Hepatocyte (in vitro differentiated cells): ENCODE measurements around the gene RASAL2. TPM values are rescaled to one million over a fixed set of nuclear protein-coding genes. Genes with fewer than 3 reads are reported as not detected.

ENCODE experiments used
- DNase-seq: peaks from one replicate; pipeline ENCODE4 v3.0.0-alpha.2; 2016; ENCODE audit warnings: low spot score
- H2AFZ ChIP-seq: fragments of 200-600 bp; sonication (generic); 2 replicates; pipeline ENCODE4 v1.6.0; 2016; ENCODE audit warnings: antibody characterized with exemption, mild to moderate bottlenecking
- H3K27ac ChIP-seq: fragments of 200-600 bp; sonication (generic); 2 replicates; pipeline ENCODE4 v1.5.1; 2016; ENCODE audit warnings: mild to moderate bottlenecking
- H3K27me3 ChIP-seq: fragments of 200-600 bp; sonication (generic); 2 replicates; pipeline ENCODE4 v1.6.1; 2016
- H3K36me3 ChIP-seq: fragments of 200-600 bp; sonication (generic); replicated peaks from 2 replicates; pipeline ENCODE4 v1.5.1; 2016; ENCODE audit warnings: low read depth; ENCODE audit not compliant: insufficient read depth
- H3K4me1 ChIP-seq: fragments of 200-600 bp; sonication (generic); 2 replicates; pipeline ENCODE4 v1.5.1; 2016; ENCODE audit warnings: mild to moderate bottlenecking, moderate library complexity; ENCODE audit not compliant: insufficient read depth
- H3K4me2 ChIP-seq: fragments of 200-600 bp; sonication (generic); 2 replicates; pipeline ENCODE4 v1.6.0; 2016
- H3K4me3 ChIP-seq: fragments of 200-600 bp; sonication (generic); 2 replicates; pipeline ENCODE4 v1.5.1; 2016; ENCODE audit warnings: mild to moderate bottlenecking
- H3K79me2 ChIP-seq: fragments of 200-600 bp; sonication (generic); 2 replicates; pipeline ENCODE4 v1.6.0; 2017; ENCODE audit warnings: mild to moderate bottlenecking
- H3K9me2 ChIP-seq: fragments of 200-600 bp; sonication (generic); replicated peaks from 2 replicates; pipeline ENCODE4 v1.6.0; 2017; ENCODE audit warnings: mild to moderate bottlenecking; ENCODE audit not compliant: insufficient read depth
- H3K9me3 ChIP-seq: fragments of 200-600 bp; sonication (generic); 2 replicates; pipeline ENCODE4 v1.5.1; 2016; ENCODE audit warnings: low read depth, mild to moderate bottlenecking
- H4K20me1 ChIP-seq: fragments of 200-600 bp; sonication (generic); 2 replicates; pipeline ENCODE4 v1.6.0; 2016; ENCODE audit warnings: mild to moderate bottlenecking; ENCODE audit not compliant: insufficient read depth, poor library complexity, severe bottlenecking
- EZH2 ChIP-seq: fragments of 200-600 bp; sonication (generic); IDR thresholded peaks from 2 replicates; pipeline ENCODE4 v1.6.1; 2016; ENCODE audit warnings: antibody characterized with exemption, mild to moderate bottlenecking, borderline replicate concordance
- EZH2phosphoT487 ChIP-seq: fragments of 200-600 bp; sonication (generic); IDR thresholded peaks from one replicate; pipeline ENCODE4 v1.6.1; 2018; ENCODE audit warnings: antibody characterized with exemption, mild to moderate bottlenecking, low read depth, moderate library complexity; ENCODE audit not compliant: unreplicated experiment, severe bottlenecking
- WGBS: methylation state at CpG from one replicate; pipeline ENCODE4 v1.1.6; 2016; ENCODE audit warnings: low lambda C conversion rate; ENCODE audit errors: missing lambda C conversion rate; 5-methylcytosine and 5-hydroxymethylcytosine counted together
- polyA plus RNA-seq: library from polyadenylated mRNA; unstranded; fragments of >200 nt; fragmentation: Nextera tagmentation; extraction: Ambion mirVana; gene quantifications from 2 replicates; pipeline ENCODE4 v1.2.1, GENCODE V29; 2016
- total RNA-seq: library from RNA; depleted of rRNA; stranded (reverse); fragments of >200 nt; gene quantifications from 2 replicates; pipeline ENCODE4 v1.2.3, GENCODE V29; 2014
- TF ChIP-seq, protein P1 (sequence below): fragments of 200-600 bp; sonication (generic); IDR thresholded peaks from 2 replicates; pipeline ENCODE4 v1.5.1; 2016; ENCODE audit warnings: antibody characterized with exemption, mild to moderate bottlenecking; ENCODE audit not compliant: poor library complexity

The RASAL2 gene
- total and polyA plus RNA-seq, 2 experiments from 2014 or later, result 8.7 to 24.0 TPM

DNA sequence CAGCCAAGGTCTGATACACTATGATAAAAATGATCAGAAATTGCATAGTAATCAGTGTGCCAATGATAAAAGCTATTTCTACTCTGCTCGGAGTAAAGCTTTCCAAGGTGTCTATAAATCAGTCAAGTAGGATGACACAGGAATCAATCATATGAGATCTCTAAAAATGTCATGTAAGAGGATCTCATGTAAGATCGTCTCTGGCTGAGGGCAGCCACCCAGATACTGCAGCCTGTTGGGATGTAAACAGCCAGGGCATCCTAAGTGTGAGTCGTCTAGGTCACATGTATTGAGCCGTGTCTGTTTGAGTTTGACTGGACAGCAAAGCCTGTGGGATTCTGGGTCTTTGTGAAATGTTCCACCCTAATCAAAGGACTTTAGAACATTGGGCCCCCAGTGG is 416.3 kb downstream of the RASAL2 start:
- 78% methylated on average over 4 of the region's 4 CpGs for WGBS
- H3K9me2 ChIP-seq, result no peaks in the 10 kb centered on the region

DNA sequence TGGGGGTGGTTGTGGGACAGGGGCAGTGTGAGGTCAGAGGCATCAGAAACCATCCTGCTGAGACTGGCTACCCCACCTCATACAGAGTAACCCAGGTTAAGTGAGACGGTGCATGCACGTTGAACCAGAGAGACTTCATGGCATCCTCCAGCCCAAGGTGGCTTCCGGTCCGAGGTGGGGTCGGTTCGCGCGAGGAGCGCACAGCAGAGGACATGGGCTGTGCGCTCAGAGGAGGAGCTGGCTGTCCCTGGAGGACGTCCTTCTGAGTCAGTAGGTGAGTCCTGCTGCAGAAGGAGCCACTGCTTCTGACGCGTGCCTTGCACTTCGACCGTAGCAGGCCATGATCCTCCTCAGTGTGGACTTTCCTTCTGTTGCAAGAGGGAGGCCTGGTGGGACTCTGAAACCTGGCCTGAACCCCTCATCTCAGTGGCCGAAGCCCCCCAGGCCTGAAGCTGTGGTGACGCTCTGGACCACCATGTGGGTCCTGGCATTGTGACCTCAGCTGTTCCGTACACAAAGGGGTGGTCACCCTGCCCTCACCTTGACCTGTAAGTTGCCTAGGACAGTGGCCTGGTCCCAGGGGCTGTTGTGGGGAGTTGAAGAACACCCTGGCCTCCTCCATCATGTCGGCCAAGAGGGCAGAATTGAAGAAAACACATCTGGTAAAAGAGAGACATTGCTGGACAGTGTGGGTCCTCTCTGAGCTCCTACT is 418.8 kb downstream of the RASAL2 start, which contains the start of gene TEX35:
TSS of gene TEX35 (plus strand) at position 544 of the 712 bp plus-strand sequence. CDS start at position 624, 80 bp downstream.
- WGBS, result 98% methylated on average over 19 of the region's 19 CpGs
- no peak within 1 kb of the TSS for H2AFZ ChIP-seq
- TF ChIP-seq, protein P1, sequence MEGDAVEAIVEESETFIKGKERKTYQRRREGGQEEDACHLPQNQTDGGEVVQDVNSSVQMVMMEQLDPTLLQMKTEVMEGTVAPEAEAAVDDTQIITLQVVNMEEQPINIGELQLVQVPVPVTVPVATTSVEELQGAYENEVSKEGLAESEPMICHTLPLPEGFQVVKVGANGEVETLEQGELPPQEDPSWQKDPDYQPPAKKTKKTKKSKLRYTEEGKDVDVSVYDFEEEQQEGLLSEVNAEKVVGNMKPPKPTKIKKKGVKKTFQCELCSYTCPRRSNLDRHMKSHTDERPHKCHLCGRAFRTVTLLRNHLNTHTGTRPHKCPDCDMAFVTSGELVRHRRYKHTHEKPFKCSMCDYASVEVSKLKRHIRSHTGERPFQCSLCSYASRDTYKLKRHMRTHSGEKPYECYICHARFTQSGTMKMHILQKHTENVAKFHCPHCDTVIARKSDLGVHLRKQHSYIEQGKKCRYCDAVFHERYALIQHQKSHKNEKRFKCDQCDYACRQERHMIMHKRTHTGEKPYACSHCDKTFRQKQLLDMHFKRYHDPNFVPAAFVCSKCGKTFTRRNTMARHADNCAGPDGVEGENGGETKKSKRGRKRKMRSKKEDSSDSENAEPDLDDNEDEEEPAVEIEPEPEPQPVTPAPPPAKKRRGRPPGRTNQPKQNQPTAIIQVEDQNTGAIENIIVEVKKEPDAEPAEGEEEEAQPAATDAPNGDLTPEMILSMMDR, result no peak
- no peak for TF ChIP-seq EZH2
- no peak for TF ChIP-seq EZH2phosphoT487

More for the DNA sequence above, 416.3 kb downstream of the RASAL2 start:
- Histone ChIP-seq H2AFZ (no peak overlapping the region), H3K4me2 (no peak overlapping the region), H3K9me3 (no peaks in the 10 kb centered on the region), H3K36me3 (no peaks in the 10 kb centered on the region), H3K27ac (no peak overlapping the region), H3K27me3 (no peaks in the 10 kb centered on the region), H3K79me2 (no peaks in the 10 kb centered on the region), H3K4me3 (no peak overlapping the region), H3K4me1 (no peaks in the 10 kb centered on the region), H4K20me1 (no peaks in the 10 kb centered on the region)
- TF ChIP-seq EZH2 (no peak), EZH2phosphoT487 (no peak)
- TF ChIP-seq, protein P1, result no peak
- no peak for DNase-seq

DNA sequence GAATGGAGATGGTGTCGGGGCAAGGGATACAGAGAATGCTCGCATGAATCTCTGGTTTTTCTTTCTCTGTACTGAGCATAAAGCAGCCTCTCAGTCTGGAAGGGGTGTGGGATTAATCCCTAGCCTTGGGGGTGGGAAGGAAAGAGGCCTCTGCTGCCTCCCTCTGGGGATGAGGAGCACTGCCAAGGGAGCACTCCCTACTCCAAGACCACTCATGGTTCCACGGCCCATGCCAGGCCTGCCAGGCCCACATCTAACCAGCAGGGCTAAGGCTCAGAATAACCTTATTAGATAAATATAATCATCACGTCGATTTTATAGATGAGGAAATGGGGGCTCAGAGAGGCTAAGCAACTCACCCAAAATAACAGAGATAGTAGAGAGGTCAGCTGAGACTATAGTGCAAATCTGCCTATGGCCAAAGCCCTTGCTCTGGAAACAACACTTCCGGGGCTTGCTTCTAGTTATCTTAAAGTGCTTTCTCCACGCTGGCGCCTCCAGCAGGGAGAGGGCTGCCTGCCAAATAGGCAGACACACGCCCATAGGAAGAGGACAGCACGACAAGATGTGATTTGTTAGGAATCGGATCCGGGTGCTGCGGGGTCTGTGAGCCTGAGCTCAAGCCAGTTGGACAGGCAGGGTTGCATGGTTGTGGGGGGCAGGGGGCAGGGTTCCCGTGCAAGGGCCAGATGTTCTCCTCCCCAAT is 419.5 kb downstream of the RASAL2 start:
- TF ChIP-seq EZH2phosphoT487 (no peak), EZH2 (no peak)
- TF ChIP-seq, protein P1, result no peak
- Histone ChIP-seq H3K9me2 (no peaks in the 10 kb centered on the region), H3K4me1 (no peaks in the 10 kb centered on the region), H3K9me3 (no peaks in the 10 kb centered on the region), H3K36me3 (no peaks in the 10 kb centered on the region), H3K4me3 (no peak overlapping the region), H3K27me3 (no peaks in the 10 kb centered on the region), H3K4me2 (no peak overlapping the region), H2AFZ (no peak overlapping the region), H3K79me2 (no peaks in the 10 kb centered on the region), H3K27ac (no peak overlapping the region), H4K20me1 (no peaks in the 10 kb centered on the region)
- WGBS, result 86% methylated on average over 14 of the region's 14 CpGs
- no peak for DNase-seq

More for the DNA sequence above, 418.8 kb downstream of the RASAL2 start, which contains the start of gene TEX35:
- no peak within 1 kb of the TSS for H3K4me2 ChIP-seq
- H3K79me2 ChIP-seq, result no peaks in the 10 kb centered on the region
- H3K27me3 ChIP-seq, result no peaks in the 10 kb centered on the region
- no peak within 1 kb of the TSS for H3K27ac ChIP-seq
- H3K4me3 ChIP-seq, result no peak within 1 kb of the TSS
- H3K9me3 ChIP-seq, result no peaks in the 10 kb centered on the region
- no peak for DNase-seq
- H3K36me3 ChIP-seq, result no peaks in the 10 kb centered on the region
- no peaks in the 10 kb centered on the region for H3K9me2 ChIP-seq
- no peaks in the 10 kb centered on the region for H4K20me1 ChIP-seq
- no peaks in the 10 kb centered on the region for H3K4me1 ChIP-seq
